HepG2 (cell line): ENCODE results near the gene NPAS2. TPM values are rescaled to one million over a fixed set of nuclear protein-coding genes. Genes with fewer than 3 reads are reported as not detected.

Experiments used
- AGO2 ChIP-seq: fragments of 200-400 bp; formaldehyde crosslinking; optimal IDR thresholded peaks from 2 replicates; pipeline ENCODE3; 2017; ENCODE audit warnings: mild to moderate bottlenecking, low read depth, low read length, moderate library complexity
- ARHGAP35 ChIP-seq: sonication (generic); formaldehyde crosslinking; IDR thresholded peaks from 2 replicates; pipeline ENCODE4 v1.9.0; 2022; ENCODE audit warnings: mild to moderate bottlenecking, inconsistent platforms, moderate library complexity, missing genetic modification reagents, borderline replicate concordance
- CENPX ChIP-seq: sonication (generic); formaldehyde crosslinking; IDR thresholded peaks from 2 replicates; pipeline ENCODE4 v1.9.0; 2021; ENCODE audit warnings: mild to moderate bottlenecking, missing genetic modification reagents, moderate library complexity
- EZH2 ChIP-seq: conservative IDR thresholded peaks from 2 replicates; pipeline ENCODE4 v1.6.1; 2012; ENCODE audit warnings: mild to moderate bottlenecking, low read depth, low read length, moderate library complexity
- NFE2L2 ChIP-seq: fragments of 150-350 bp; IDR thresholded peaks from 2 replicates; pipeline ENCODE4 v1.6.1; 2014; ENCODE audit warnings: low read length
- NFYC ChIP-seq: IDR thresholded peaks from 2 replicates; pipeline ENCODE4 v1.6.1; 2016; ENCODE audit warnings: missing genetic modification reagents, missing compliant biosample characterization
- RFX3 ChIP-seq: IDR thresholded peaks from 2 replicates; pipeline ENCODE4 v1.6.1; 2016; ENCODE audit warnings: missing biosample characterization, missing genetic modification reagents
- TRIM24 ChIP-seq: sonication (generic); formaldehyde crosslinking; IDR thresholded peaks from 2 replicates; pipeline ENCODE4 v1.8.0; 2022; ENCODE audit warnings: mild to moderate bottlenecking, missing genetic modification reagents
- ZBTB7A ChIP-seq: sonication (generic); formaldehyde crosslinking; IDR thresholded peaks from 2 replicates; pipeline ENCODE4 v1.8.0; 2022; ENCODE audit warnings: mild to moderate bottlenecking, missing genetic modification reagents
- ZBTB7B ChIP-seq: sonication (generic); formaldehyde crosslinking; IDR thresholded peaks from 2 replicates; pipeline ENCODE4 v1.4.0; 2020; ENCODE audit warnings: missing genetic modification reagents
- ZFP1 ChIP-seq: IDR thresholded peaks from 2 replicates; pipeline ENCODE4 v1.6.1; 2016
- ZNF451 ChIP-seq: sonication (generic); formaldehyde crosslinking; IDR thresholded peaks from 2 replicates; pipeline ENCODE4 v1.5.0; 2020; ENCODE audit warnings: mild to moderate bottlenecking, missing genetic modification reagents
- polyA plus RNA-seq, 8 experiments: library from polyadenylated mRNA; depleted of rRNA in 3 of 8; stranded (reverse) in 7 of 8; unstranded in 1 of 8; fragments of >200 nt; fragmentation: Illumina TruSeq in 4 of 8; extraction: Trizol in 4 of 8; gene quantifications; 2 replicates each; pipeline versions ENCODE4 v1.2.1 to v1.2.3, GENCODE V29; 2011 to 2016; ENCODE audit warnings: low read depth in 4 of 8, missing spikeins in 1 of 8, mixed read lengths in 1 of 8; ENCODE audit not compliant: insufficient read depth in 1 of 8
- total RNA-seq, 5 experiments: library from RNA; depleted of rRNA; stranded (reverse); fragments of >200 nt; fragmentation: Illumina TruSeq; extraction: Trizol; gene quantifications; 2 replicates each; pipeline ENCODE4 v1.2.3, GENCODE V29; 2016; ENCODE audit warnings: low read depth in 1 of 5
- TF ChIP-seq, protein P1 (sequence below): sonication (generic); formaldehyde crosslinking; IDR thresholded peaks from 2 replicates; pipeline ENCODE4 v1.9.0; 2021; ENCODE audit warnings: missing genetic modification reagents, borderline replicate concordance
- TF ChIP-seq, protein P2 (sequence below): sonication (generic); formaldehyde crosslinking; conservative IDR thresholded peaks from 2 replicates; pipeline ENCODE4 v1.8.1; 2023; ENCODE audit warnings: missing genetic modification reagents
- TF ChIP-seq, protein P3 (sequence below): sonication (generic); formaldehyde crosslinking; IDR thresholded peaks from 2 replicates; pipeline ENCODE4 v1.4.0; 2020; ENCODE audit warnings: mild to moderate bottlenecking, missing genetic modification reagents
- TF ChIP-seq, protein P4 (sequence below): sonication (generic); formaldehyde crosslinking; IDR thresholded peaks from 2 replicates; pipeline ENCODE4 v1.5.0; 2020; ENCODE audit warnings: mild to moderate bottlenecking, missing genetic modification reagents
- TF ChIP-seq, protein P5 (sequence below): sonication (generic); formaldehyde crosslinking; IDR thresholded peaks from 2 replicates; pipeline ENCODE4 v1.8.0; 2022; ENCODE audit warnings: mild to moderate bottlenecking, missing genetic modification reagents; ENCODE audit not compliant: insufficient replicate concordance

The NPAS2 gene
- total and polyA plus RNA-seq, 2 of the 13 experiments (the other 11 are each of a cell fraction or from before 2014, with no cell fraction given), result 14.8 to 37.5 TPM

DNA sequence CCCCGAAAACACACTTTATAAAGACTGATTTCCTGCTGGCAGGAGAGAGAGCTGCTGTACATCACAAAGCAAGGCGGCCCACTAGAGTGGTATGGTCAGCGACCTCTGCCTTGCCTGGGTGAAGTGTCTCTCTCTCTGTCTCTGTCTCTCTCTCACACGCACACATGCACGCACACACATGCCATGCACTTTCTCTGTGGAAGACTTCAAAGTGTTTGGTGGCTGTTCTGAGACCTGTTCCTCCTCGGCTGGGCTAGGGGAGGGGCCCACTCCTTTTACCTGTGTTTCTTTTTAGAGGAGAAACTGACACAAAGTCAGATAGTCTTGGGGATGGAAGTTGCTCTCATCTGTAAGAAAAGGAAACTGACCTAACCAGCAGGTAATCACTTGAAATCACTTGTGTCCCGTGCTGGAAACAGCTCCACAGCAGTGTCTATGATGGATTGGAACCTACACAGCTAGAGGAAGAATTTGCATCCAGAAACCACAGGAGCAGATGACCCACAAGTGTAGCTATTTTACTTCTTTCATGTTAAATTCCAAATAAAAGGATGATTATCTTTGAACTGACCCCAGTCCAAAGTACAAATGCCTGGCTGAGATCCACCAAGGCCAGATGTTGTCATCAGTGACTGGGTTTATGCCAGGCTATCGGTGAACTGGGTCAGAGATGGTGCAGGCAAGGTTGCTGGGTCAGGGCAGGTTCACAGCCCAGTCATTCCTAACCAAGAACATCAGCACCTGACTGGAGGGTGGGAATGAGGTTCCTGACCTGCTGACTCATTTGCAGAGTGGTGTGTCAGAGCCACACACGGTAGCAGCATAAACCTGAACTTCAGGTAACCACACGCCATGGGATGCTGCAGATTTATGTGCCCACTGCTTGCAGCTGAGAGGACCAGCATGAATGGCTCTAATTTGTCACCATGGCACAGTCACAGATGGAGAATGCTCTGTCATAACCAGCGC is 63.0 kb downstream of the NPAS2 start (continued):
- TF ChIP-seq, protein P1, sequence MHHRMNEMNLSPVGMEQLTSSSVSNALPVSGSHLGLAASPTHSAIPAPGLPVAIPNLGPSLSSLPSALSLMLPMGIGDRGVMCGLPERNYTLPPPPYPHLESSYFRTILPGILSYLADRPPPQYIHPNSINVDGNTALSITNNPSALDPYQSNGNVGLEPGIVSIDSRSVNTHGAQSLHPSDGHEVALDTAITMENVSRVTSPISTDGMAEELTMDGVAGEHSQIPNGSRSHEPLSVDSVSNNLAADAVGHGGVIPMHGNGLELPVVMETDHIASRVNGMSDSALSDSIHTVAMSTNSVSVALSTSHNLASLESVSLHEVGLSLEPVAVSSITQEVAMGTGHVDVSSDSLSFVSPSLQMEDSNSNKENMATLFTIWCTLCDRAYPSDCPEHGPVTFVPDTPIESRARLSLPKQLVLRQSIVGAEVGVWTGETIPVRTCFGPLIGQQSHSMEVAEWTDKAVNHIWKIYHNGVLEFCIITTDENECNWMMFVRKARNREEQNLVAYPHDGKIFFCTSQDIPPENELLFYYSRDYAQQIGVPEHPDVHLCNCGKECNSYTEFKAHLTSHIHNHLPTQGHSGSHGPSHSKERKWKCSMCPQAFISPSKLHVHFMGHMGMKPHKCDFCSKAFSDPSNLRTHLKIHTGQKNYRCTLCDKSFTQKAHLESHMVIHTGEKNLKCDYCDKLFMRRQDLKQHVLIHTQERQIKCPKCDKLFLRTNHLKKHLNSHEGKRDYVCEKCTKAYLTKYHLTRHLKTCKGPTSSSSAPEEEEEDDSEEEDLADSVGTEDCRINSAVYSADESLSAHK (CRISPR knock-in tag), result no peak
- TF ChIP-seq TRIM24 (peak; percentile 38; the same call in 1 of the 2 replicates), NFYC (CRISPR knock-in tag) (no peak), EZH2 (no peak), RFX3 (CRISPR knock-in tag) (no peak), CENPX (CRISPR knock-in tag) (no peak), ZNF451 (CRISPR knock-in tag) (no peak), ARHGAP35 (CRISPR knock-in tag) (no peak), AGO2 (no peak), NFE2L2 (peak; percentile 84), ZBTB7B (no peak; the same call in 1 of the 2 replicates), ZBTB7A (no peak), ZFP1 (0 out of 2 replicates have a peak, but pooled peaks have one; percentile 48)
- TF ChIP-seq, protein P2, sequence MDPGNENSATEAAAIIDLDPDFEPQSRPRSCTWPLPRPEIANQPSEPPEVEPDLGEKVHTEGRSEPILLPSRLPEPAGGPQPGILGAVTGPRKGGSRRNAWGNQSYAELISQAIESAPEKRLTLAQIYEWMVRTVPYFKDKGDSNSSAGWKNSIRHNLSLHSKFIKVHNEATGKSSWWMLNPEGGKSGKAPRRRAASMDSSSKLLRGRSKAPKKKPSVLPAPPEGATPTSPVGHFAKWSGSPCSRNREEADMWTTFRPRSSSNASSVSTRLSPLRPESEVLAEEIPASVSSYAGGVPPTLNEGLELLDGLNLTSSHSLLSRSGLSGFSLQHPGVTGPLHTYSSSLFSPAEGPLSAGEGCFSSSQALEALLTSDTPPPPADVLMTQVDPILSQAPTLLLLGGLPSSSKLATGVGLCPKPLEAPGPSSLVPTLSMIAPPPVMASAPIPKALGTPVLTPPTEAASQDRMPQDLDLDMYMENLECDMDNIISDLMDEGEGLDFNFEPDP, result no peak
- TF ChIP-seq, protein P3, sequence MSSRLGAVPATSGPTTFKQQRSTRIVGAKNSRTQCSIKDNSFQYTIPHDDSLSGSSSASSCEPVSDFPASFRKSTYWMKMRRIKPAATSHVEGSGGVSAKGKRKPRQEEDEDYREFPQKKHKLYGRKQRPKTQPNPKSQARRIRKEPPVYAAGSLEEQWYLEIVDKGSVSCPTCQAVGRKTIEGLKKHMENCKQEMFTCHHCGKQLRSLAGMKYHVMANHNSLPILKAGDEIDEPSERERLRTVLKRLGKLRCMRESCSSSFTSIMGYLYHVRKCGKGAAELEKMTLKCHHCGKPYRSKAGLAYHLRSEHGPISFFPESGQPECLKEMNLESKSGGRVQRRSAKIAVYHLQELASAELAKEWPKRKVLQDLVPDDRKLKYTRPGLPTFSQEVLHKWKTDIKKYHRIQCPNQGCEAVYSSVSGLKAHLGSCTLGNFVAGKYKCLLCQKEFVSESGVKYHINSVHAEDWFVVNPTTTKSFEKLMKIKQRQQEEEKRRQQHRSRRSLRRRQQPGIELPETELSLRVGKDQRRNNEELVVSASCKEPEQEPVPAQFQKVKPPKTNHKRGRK, result no peak
- TF ChIP-seq, protein P4, sequence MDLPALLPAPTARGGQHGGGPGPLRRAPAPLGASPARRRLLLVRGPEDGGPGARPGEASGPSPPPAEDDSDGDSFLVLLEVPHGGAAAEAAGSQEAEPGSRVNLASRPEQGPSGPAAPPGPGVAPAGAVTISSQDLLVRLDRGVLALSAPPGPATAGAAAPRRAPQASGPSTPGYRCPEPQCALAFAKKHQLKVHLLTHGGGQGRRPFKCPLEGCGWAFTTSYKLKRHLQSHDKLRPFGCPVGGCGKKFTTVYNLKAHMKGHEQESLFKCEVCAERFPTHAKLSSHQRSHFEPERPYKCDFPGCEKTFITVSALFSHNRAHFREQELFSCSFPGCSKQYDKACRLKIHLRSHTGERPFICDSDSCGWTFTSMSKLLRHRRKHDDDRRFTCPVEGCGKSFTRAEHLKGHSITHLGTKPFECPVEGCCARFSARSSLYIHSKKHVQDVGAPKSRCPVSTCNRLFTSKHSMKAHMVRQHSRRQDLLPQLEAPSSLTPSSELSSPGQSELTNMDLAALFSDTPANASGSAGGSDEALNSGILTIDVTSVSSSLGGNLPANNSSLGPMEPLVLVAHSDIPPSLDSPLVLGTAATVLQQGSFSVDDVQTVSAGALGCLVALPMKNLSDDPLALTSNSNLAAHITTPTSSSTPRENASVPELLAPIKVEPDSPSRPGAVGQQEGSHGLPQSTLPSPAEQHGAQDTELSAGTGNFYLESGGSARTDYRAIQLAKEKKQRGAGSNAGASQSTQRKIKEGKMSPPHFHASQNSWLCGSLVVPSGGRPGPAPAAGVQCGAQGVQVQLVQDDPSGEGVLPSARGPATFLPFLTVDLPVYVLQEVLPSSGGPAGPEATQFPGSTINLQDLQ (CRISPR knock-in tag), result no peak
- TF ChIP-seq, protein P5, sequence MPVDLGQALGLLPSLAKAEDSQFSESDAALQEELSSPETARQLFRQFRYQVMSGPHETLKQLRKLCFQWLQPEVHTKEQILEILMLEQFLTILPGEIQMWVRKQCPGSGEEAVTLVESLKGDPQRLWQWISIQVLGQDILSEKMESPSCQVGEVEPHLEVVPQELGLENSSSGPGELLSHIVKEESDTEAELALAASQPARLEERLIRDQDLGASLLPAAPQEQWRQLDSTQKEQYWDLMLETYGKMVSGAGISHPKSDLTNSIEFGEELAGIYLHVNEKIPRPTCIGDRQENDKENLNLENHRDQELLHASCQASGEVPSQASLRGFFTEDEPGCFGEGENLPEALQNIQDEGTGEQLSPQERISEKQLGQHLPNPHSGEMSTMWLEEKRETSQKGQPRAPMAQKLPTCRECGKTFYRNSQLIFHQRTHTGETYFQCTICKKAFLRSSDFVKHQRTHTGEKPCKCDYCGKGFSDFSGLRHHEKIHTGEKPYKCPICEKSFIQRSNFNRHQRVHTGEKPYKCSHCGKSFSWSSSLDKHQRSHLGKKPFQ, result peak; percentile 76
